HK-2 (cell line): ENCODE results near the gene KIF26B.

Source experiments
- DNase-seq: peaks from one replicate; pipeline ENCODE4 v3.0.0-alpha.2; 2018; ENCODE audit not compliant: unreplicated experiment

KIF26B gene

GRCh38 chr1:245209658-245210435, 55.1 kb downstream of the KIF26B start:
- no peak for DNase-seq

GRCh38 chr1:245211035-245211749, 56.4 kb downstream of the KIF26B start:
- DNase-seq: no peak

- DNase-seq: no peak
Measured at GRCh38 chr1:245211761-245212160, 57.0 kb downstream of the KIF26B start.

GRCh38 chr1:245212221-245212710, 57.5 kb downstream of the KIF26B start:
- DNase-seq: no peak

GRCh38 chr1:245213066-245213831, 58.5 kb downstream of the KIF26B start:
- DNase-seq: no peak

GRCh38 chr1:245215071-245215470, 60.3 kb downstream of the KIF26B start:
- DNase-seq: no peak

GRCh38 chr1:245216366-245217115, 61.8 kb downstream of the KIF26B start:
- no peak for DNase-seq

- no peak for DNase-seq
Measured at GRCh38 chr1:245217853-245218608, 63.2 kb downstream of the KIF26B start.

- no peak for DNase-seq
Measured at GRCh38 chr1:245220381-245220985, 65.7 kb downstream of the KIF26B start.

GRCh38 chr1:245221805-245222204, 67.0 kb downstream of the KIF26B start:
- no peak for DNase-seq

- DNase-seq: no peak
Measured at GRCh38 chr1:245222931-245223595, 68.3 kb downstream of the KIF26B start.

- no peak for DNase-seq
Measured at GRCh38 chr1:245225322-245226202, 70.8 kb downstream of the KIF26B start.

GRCh38 chr1:245226203-245226499, 71.4 kb downstream of the KIF26B start:
- DNase-seq: no peak

GRCh38 chr1:245229051-245229450, 74.3 kb downstream of the KIF26B start:
- no peak for DNase-seq

GRCh38 chr1:245232931-245233330, 78.1 kb downstream of the KIF26B start:
- no peak for DNase-seq

- DNase-seq: no peak
Measured at GRCh38 chr1:245234217-245235081, 79.7 kb downstream of the KIF26B start.

GRCh38 chr1:245235156-245235555, 80.4 kb downstream of the KIF26B start:
- DNase-seq: no peak

- no peak for DNase-seq
Measured at GRCh38 chr1:245240648-245241165, 85.9 kb downstream of the KIF26B start.
